ENCODE data around the gene ARRB1. TPM values are rescaled to one million over a fixed set of nuclear protein-coding genes. Genes with fewer than 3 reads are reported as not detected.

The ARRB1 gene
- total and polyA plus RNA-seq, 12 donors: 4.9 to 54.2 (median 31.0) TPM

- Histone ChIP-seq H3K9me3 (replicated peaks in 1 of 3) (no peaks in the 10 kb centered on the region), H3K27ac (peak overlapping the region in 1 of 5 donors; percentile 17), H3K4me3 (no peak overlapping the region), H3K36me3 (replicated peaks in 1 of 2) (no peaks in the 10 kb centered on the region), H3K4me1 (replicated peaks in 1 of 2) (no peaks in the 10 kb centered on the region), H3K27me3 (no peaks in the 10 kb centered on the region)
- DNase-seq: no peak
- TF ChIP-seq POLR2A (IDR thresholded peaks at IDR 0.05) (no peak), CTCF (IDR thresholded peaks at IDR 0.05) (no peak)
- intact Hi-C loops (cut with DNase I): loop anchor here in 1 of 2 donors (10.0 kb wide), 1 partner anchor 65 kb away; no protein-coding TSS in a partner anchor
- WGBS, 4 donors: 65 to 80% (median 72%) methylated on average over 3 to 6 of the region's 6 CpGs
Measured at GRCh38 chr11:75320046-75320618, 31.3 kb downstream of the ARRB1 start.

- H3K9me3 ChIP-seq (replicated peaks in 1 of 3): no peaks in the 10 kb centered on the region
- H3K4me3 ChIP-seq: no peak overlapping the region
- H3K36me3 ChIP-seq (replicated peaks in 1 of 2): no peaks in the 10 kb centered on the region
- 77 to 86% (median 84%) methylated on average over 8 to 11 of the region's 11 CpGs for WGBS, 4 donors
- no peak for TF ChIP-seq POLR2A (IDR thresholded peaks at IDR 0.05)
- TF ChIP-seq CTCF (IDR thresholded peaks at IDR 0.05): no peak
- peak overlapping the region in 1 of 5 donors; percentile 45 for H3K27ac ChIP-seq
- H3K4me1 ChIP-seq (replicated peaks in 1 of 2): peaks cover 0 to under 1% of the 10 kb centered on the region in 2 donors
- intact Hi-C loops (cut with DNase I): no loop called here
- DNase-seq: no peak
- H3K27me3 ChIP-seq: no peaks in the 10 kb centered on the region
Measured at GRCh38 chr11:75319035-75319877, 32.2 kb downstream of the ARRB1 start.

GRCh38 chr11:75317446-75318122, 33.9 kb downstream of the ARRB1 start:
- DNase-seq: no peak
- TF ChIP-seq CTCF (IDR thresholded peaks at IDR 0.05): no peak
- TF ChIP-seq POLR2A (IDR thresholded peaks at IDR 0.05): no peak
- Histone ChIP-seq H3K9me3 (replicated peaks in 1 of 3) (no peaks in the 10 kb centered on the region), H3K4me3 (no peak overlapping the region), H3K27me3 (no peaks in the 10 kb centered on the region), H3K36me3 (replicated peaks in 1 of 2) (no peaks in the 10 kb centered on the region), H3K4me1 (replicated peaks in 1 of 2) (peaks cover 0 to 12% of the 10 kb centered on the region in 2 donors), H3K27ac (peak overlapping the region in 1 of 5 donors; percentile 6)
- intact Hi-C loops (cut with DNase I): no loop called here
- WGBS, 4 donors: 67 to 72% (median 69%) methylated on average over 10 to 12 of the region's 12 CpGs

GRCh38 chr11:75315439-75315805, 36.0 kb downstream of the ARRB1 start:
- peaks cover 0 to 18% of the 10 kb centered on the region in 2 donors for H3K4me1 ChIP-seq (replicated peaks in 1 of 2)
- WGBS, 4 donors: 65 to 86% (median 72%) methylated on average over 6 of the region's 6 CpGs
- H3K4me3 ChIP-seq: no peak overlapping the region
- no peaks in the 10 kb centered on the region for H3K27me3 ChIP-seq
- H3K9me3 ChIP-seq (replicated peaks in 1 of 3): no peaks in the 10 kb centered on the region
- DNase-seq: no peak
- peak overlapping the region in 1 of 5 donors; percentile 45 for H3K27ac ChIP-seq
- intact Hi-C loops (cut with DNase I): no loop called here
- no peak for TF ChIP-seq POLR2A (IDR thresholded peaks at IDR 0.05)
- no peak for TF ChIP-seq CTCF (IDR thresholded peaks at IDR 0.05)
- H3K36me3 ChIP-seq (replicated peaks in 1 of 2): no peaks in the 10 kb centered on the region
